Measurements from ENCODE around the gene VPS54. TPM values are rescaled to one million over a fixed set of nuclear protein-coding genes. Genes with fewer than 3 reads are reported as not detected.

VPS54 gene
- total RNA-seq, 1 experiment from 2014 or later, result 20.7 TPM

- H3K27ac ChIP-seq, result no peak overlapping the region
- POLR2A ChIA-PET (ENCODE audit: unreplicated experiment), result interaction anchor here (0.6 kb wide), 3 partner anchors 18 to 248 kb away, joined by 4 to 10 read pairs (median 4); no protein-coding TSS in a partner anchor
- peaks cover 4% of the 10 kb centered on the region; the same call in 1 of the 2 replicates for H3F3A ChIP-seq (ENCODE audit: insufficient read depth, low read depth)
- H3K4me2 ChIP-seq, result no peak overlapping the region
- H3K4me3 ChIP-seq, result no peak overlapping the region
- intact Hi-C loops (cut with micrococcal nuclease; ENCODE audit: unreplicated experiment), result no loop called here
- peaks cover 9% of the 10 kb centered on the region for H3K9me3 ChIP-seq (ENCODE audit: insufficient read depth, low read depth)
- no peak for DNase-seq
- no TSS peak for BruUV-seq (replicated peaks)
- 0 out of 2 replicates have a peak, but pooled peaks cover 3% of the 10 kb centered on the region for H3K9me2 ChIP-seq (ENCODE audit: insufficient read depth)
- peaks cover 28% of the 10 kb centered on the region; the same call in 1 of the 2 replicates for H3K36me3 ChIP-seq (ENCODE audit: low read depth)
- H3K27me3 ChIP-seq (ENCODE audit: insufficient read depth, low read depth), result no peaks in the 10 kb centered on the region
- TF ChIP-seq CTCF (conservative IDR thresholded peaks at IDR 0.05) (no peak), EZH2 (IDR thresholded peaks at IDR 0.05; ENCODE audit: low read depth) (no peak)
- CTCF ChIA-PET, result no interaction called here
- peaks cover 11% of the 10 kb centered on the region for H3K4me1 ChIP-seq (replicated peaks; ENCODE audit: insufficient read depth)
- H3K79me2 ChIP-seq (ENCODE audit: low read depth), result peaks cover 9% of the 10 kb centered on the region; the same call in 1 of the 2 replicates
- no peaks in the 10 kb centered on the region for H4K20me1 ChIP-seq (ENCODE audit: insufficient read depth)
- no peak overlapping the region for H2AFZ ChIP-seq
Observed at GRCh38 chr2:63871864-63872263, 147.4 kb downstream of the VPS54 start.

GRCh38 chr2:63870679-63871078 lies 148.5 kb downstream of the VPS54 start:
- Histone ChIP-seq H4K20me1 (ENCODE audit: insufficient read depth) (no peaks in the 10 kb centered on the region), H3K4me1 (replicated peaks; ENCODE audit: insufficient read depth) (peaks cover 11% of the 10 kb centered on the region), H3K27ac (peak overlapping the region; percentile 48), H2AFZ (no peak overlapping the region), H3K79me2 (ENCODE audit: low read depth) (peaks cover 9% of the 10 kb centered on the region; the same call in 1 of the 2 replicates), H3K36me3 (ENCODE audit: low read depth) (peaks cover 28% of the 10 kb centered on the region; the same call in 1 of the 2 replicates), H3F3A (ENCODE audit: insufficient read depth, low read depth) (peaks cover 4% of the 10 kb centered on the region; the same call in 1 of the 2 replicates), H3K4me2 (no peak overlapping the region), H3K9me3 (ENCODE audit: insufficient read depth, low read depth) (peaks cover 9% of the 10 kb centered on the region), H3K27me3 (ENCODE audit: insufficient read depth, low read depth) (no peaks in the 10 kb centered on the region), H3K4me3 (no peak overlapping the region), H3K9me2 (ENCODE audit: insufficient read depth) (0 out of 2 replicates have a peak, but pooled peaks cover 3% of the 10 kb centered on the region)
- no TSS peak for BruUV-seq (replicated peaks)
- DNase-seq, result no peak
- CTCF ChIA-PET, result no interaction called here
- POLR2A ChIA-PET (ENCODE audit: unreplicated experiment), result no interaction called here
- intact Hi-C loops (cut with micrococcal nuclease; ENCODE audit: unreplicated experiment), result no loop called here
- TF ChIP-seq EZH2 (IDR thresholded peaks at IDR 0.05; ENCODE audit: low read depth), result no peak
- TF ChIP-seq CTCF (conservative IDR thresholded peaks at IDR 0.05), result no peak

- no peak overlapping the region for H3K27ac ChIP-seq
- no peak for DNase-seq
- TF ChIP-seq EZH2 (IDR thresholded peaks at IDR 0.05; ENCODE audit: low read depth), result no peak
- TF ChIP-seq CTCF (conservative IDR thresholded peaks at IDR 0.05), result no peak
- H3K79me2 ChIP-seq (ENCODE audit: low read depth), result no peaks in the 10 kb centered on the region; the same call in 1 of the 2 replicates
- H3K27me3 ChIP-seq (ENCODE audit: insufficient read depth, low read depth), result no peaks in the 10 kb centered on the region
- 0 out of 2 replicates have a peak, but pooled peaks cover 3% of the 10 kb centered on the region for H3K9me2 ChIP-seq (ENCODE audit: insufficient read depth)
- ChIA-PET CTCF (no interaction called here), POLR2A (ENCODE audit: unreplicated experiment) (no interaction called here)
- H3K9me3 ChIP-seq (ENCODE audit: insufficient read depth, low read depth), result peaks cover 11% of the 10 kb centered on the region; the same call in 1 of the 2 replicates
- BruUV-seq (replicated peaks), result no TSS peak
- peaks cover 30% of the 10 kb centered on the region for H3K4me1 ChIP-seq (replicated peaks; ENCODE audit: insufficient read depth)
- H4K20me1 ChIP-seq (ENCODE audit: insufficient read depth), result no peaks in the 10 kb centered on the region
- no peak overlapping the region for H3K4me2 ChIP-seq
- no peak overlapping the region for H2AFZ ChIP-seq
- peaks cover 22% of the 10 kb centered on the region; the same call in 1 of the 2 replicates for H3K36me3 ChIP-seq (ENCODE audit: low read depth)
- H3K4me3 ChIP-seq, result no peak overlapping the region
- peaks cover 17% of the 10 kb centered on the region for H3F3A ChIP-seq (ENCODE audit: insufficient read depth, low read depth)
- intact Hi-C loops (cut with micrococcal nuclease; ENCODE audit: unreplicated experiment), result no loop called here
Observed at GRCh38 chr2:63866009-63866709, 153.1 kb downstream of the VPS54 start.

All from PC-9 (cell line).